Measurements from ENCODE around the gene MAFG.

DNA sequence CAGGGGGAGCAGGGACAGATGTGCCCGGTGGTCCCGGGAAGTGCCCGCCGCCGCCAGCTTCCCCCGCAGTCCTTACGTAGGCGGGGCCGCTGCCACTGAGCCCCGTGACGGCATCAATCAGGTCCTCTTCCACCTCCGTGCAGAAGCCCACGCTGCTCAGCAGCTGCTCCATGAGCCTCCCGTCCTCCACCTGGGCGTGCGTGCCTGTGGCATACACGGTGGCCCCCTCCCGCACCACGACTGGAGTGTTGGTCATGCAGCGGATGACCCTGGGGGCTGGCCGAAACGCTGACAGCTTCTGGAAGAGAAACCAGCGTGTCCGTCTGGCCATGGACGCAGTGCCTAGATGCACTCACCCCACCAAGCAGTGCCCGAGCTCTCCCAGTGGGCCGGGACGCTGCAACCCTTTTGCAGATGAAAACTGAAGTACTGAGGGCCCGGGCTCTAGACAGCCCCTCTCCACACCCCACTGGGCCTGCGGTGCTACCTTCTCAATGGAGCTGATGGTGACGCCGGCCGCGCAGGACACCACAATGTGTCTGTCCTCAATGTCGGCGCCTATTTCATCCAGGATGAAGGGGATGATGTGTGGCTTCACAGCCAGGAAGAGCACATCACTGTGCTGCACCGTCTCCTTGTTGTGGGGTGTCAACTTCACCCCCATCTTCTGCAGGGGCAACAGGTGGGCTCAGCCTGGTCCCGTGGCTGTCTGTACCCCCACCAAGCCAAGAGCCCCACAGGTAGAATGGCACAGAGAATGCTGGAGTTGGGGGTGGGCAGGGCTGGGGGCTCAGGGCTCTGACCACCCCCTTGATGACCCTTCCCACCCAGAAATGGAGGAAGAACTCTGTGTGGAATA, 7.5 kb upstream of the MAFG start:
- TF ChIP-seq, protein P1, sequence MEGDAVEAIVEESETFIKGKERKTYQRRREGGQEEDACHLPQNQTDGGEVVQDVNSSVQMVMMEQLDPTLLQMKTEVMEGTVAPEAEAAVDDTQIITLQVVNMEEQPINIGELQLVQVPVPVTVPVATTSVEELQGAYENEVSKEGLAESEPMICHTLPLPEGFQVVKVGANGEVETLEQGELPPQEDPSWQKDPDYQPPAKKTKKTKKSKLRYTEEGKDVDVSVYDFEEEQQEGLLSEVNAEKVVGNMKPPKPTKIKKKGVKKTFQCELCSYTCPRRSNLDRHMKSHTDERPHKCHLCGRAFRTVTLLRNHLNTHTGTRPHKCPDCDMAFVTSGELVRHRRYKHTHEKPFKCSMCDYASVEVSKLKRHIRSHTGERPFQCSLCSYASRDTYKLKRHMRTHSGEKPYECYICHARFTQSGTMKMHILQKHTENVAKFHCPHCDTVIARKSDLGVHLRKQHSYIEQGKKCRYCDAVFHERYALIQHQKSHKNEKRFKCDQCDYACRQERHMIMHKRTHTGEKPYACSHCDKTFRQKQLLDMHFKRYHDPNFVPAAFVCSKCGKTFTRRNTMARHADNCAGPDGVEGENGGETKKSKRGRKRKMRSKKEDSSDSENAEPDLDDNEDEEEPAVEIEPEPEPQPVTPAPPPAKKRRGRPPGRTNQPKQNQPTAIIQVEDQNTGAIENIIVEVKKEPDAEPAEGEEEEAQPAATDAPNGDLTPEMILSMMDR (IDR thresholded peaks at IDR 0.05), result no peak
- TF ChIP-seq ZFX (IDR thresholded peaks at IDR 0.05; ENCODE audit: borderline replicate concordance), result no peak
